ENCODE measurements around the gene CAPN2.

The CAPN2 gene

GRCh38 chr1:223763881-223764280 lies 51.5 kb downstream of the CAPN2 start:
- no peak for DNase-seq

- no peak for DNase-seq
Measured at GRCh38 chr1:223765036-223765718, 52.8 kb downstream of the CAPN2 start.

- no peak for DNase-seq
Measured at GRCh38 chr1:223765719-223766340, 53.5 kb downstream of the CAPN2 start.

GRCh38 chr1:223770621-223771315 lies 58.4 kb downstream of the CAPN2 start:
- DNase-seq = no peak

- DNase-seq = no peak
Measured at GRCh38 chr1:223771469-223771813, 59.1 kb downstream of the CAPN2 start.

GRCh38 chr1:223771814-223772770 lies 59.8 kb downstream of the CAPN2 start:
- no peak for DNase-seq

- no peak for DNase-seq
Measured at GRCh38 chr1:223772771-223773160, 60.4 kb downstream of the CAPN2 start.

GRCh38 chr1:223774134-223774814 lies 61.9 kb downstream of the CAPN2 start:
- no peak for DNase-seq

- no peak for DNase-seq
Measured at GRCh38 chr1:223775054-223775453, 62.7 kb downstream of the CAPN2 start.

- no peak for DNase-seq
Measured at GRCh38 chr1:223775711-223776074, 63.4 kb downstream of the CAPN2 start.

- peak in 1 of 2 donors; percentile 28 for DNase-seq
Measured at GRCh38 chr1:223776075-223776814, 63.9 kb downstream of the CAPN2 start.

GRCh38 chr1:223776826-223777454 lies 64.6 kb downstream of the CAPN2 start:
- DNase-seq = no peak

- DNase-seq = no peak
Measured at GRCh38 chr1:223780318-223780717, 68.0 kb downstream of the CAPN2 start.

GRCh38 chr1:223780949-223781348 lies 68.6 kb downstream of the CAPN2 start:
- no peak for DNase-seq

GRCh38 chr1:223783676-223784075 lies 71.3 kb downstream of the CAPN2 start:
- no peak for DNase-seq

- DNase-seq = no peak
Measured at GRCh38 chr1:223784541-223784940, 72.2 kb downstream of the CAPN2 start.

- DNase-seq = no peak
Measured at GRCh38 chr1:223785808-223786207, 73.5 kb downstream of the CAPN2 start.

- DNase-seq = no peak
Measured at GRCh38 chr1:223788746-223789415, 76.5 kb downstream of the CAPN2 start.

GRCh38 chr1:223792046-223792445 lies 79.7 kb downstream of the CAPN2 start:
- DNase-seq = no peak

- no peak for DNase-seq
Measured at GRCh38 chr1:223793716-223794115, 81.4 kb downstream of the CAPN2 start.

Data from CD4-positive, alpha-beta T cell treated with Interleukin-1 beta for 1 hour (primary cell).